IMR-90 (cell line): ENCODE data around the gene RPTOR. TPM values are rescaled to one million over a fixed set of nuclear protein-coding genes. Genes with fewer than 3 reads are reported as not detected.

Experiments used
- ATAC-seq: fragments of 200-7000 bp; cut with Tn5 transposase; 2 replicates; pipeline ENCODE4 v1.9.1; 2020; ENCODE audit warnings: low read depth, mild to moderate bottlenecking, moderate library complexity
- BruUV-seq: library from RNA; stranded (reverse); fragments of 400-500 nt; replicated peaks from 2 replicates; lab custom pipeline; 2021; lab: Mats Ljungman, UMichigan
- CTCF ChIA-PET: fragments of 300-600 bp; formaldehyde crosslinking; extraction: SDS; loops from one replicate; lab custom pipeline; 2021; ENCODE audit warnings: antibody characterized with exemption; lab: Yijun Ruan, JAX
- POLR2A ChIA-PET: fragments of 300-600 bp; sonication (Branson Sonifier 250); formaldehyde crosslinking; loops from one replicate; lab custom pipeline; 2022; ENCODE audit warnings: antibody characterized with exemption; ENCODE audit not compliant: unreplicated experiment; lab: Charles Lee
- DNase-seq: peaks from one replicate; pipeline ENCODE4 v3.0.0; 2013
- H2AFZ ChIP-seq: replicated peaks from 2 replicates; pipeline ENCODE3; 2013; ENCODE audit warnings: low read length, mild to moderate bottlenecking; ENCODE audit not compliant: poor library complexity
- H2AK5ac ChIP-seq: 2 replicates; pipeline ENCODE4 v1.6.1; 2013; ENCODE audit warnings: low read depth, low read length, inconsistent platforms
- H2AK9ac ChIP-seq: replicated peaks from 2 replicates; pipeline ENCODE3; 2013; ENCODE audit warnings: mild to moderate bottlenecking, low read depth, low read length, moderate library complexity; ENCODE audit not compliant: poor library complexity
- H2BK120ac ChIP-seq: 2 replicates; pipeline ENCODE4 v1.6.1; 2013; ENCODE audit warnings: low read depth, low read length, inconsistent platforms
- H2BK15ac ChIP-seq: 3 replicates; pipeline ENCODE4 v1.6.1; 2013; ENCODE audit warnings: low read depth, low read length, inconsistent platforms
- H2BK20ac ChIP-seq: 2 replicates; pipeline ENCODE4 v1.6.1; 2013; ENCODE audit warnings: low read depth, mild to moderate bottlenecking, inconsistent platforms, low read length, moderate library complexity
- H2BK5ac ChIP-seq: 2 replicates; pipeline ENCODE4 v1.6.1; 2013; ENCODE audit warnings: mild to moderate bottlenecking, low read depth, low read length, inconsistent platforms; ENCODE audit not compliant: poor library complexity, severe bottlenecking
- H3K14ac ChIP-seq: replicated peaks from 2 replicates; pipeline ENCODE4 v1.6.1; 2013; ENCODE audit warnings: low read depth, low read length, inconsistent platforms
- H3K18ac ChIP-seq: 2 replicates; pipeline ENCODE4 v1.6.1; 2013; ENCODE audit warnings: low read depth, low read length, control low read depth
- H3K23ac ChIP-seq: 2 replicates; pipeline ENCODE4 v1.6.1; 2013; ENCODE audit warnings: low read depth, low read length, inconsistent platforms
- H3K27ac ChIP-seq: 2 replicates; pipeline ENCODE4 v1.5.1; 2013; ENCODE audit warnings: mild to moderate bottlenecking, control low read depth, low read length; ENCODE audit not compliant: insufficient read depth
- H3K27me3 ChIP-seq: 2 replicates; pipeline ENCODE4 v1.6.1; 2013; ENCODE audit warnings: low read length; ENCODE audit not compliant: control insufficient read depth, insufficient read depth
- H3K36me3 ChIP-seq: 2 replicates; pipeline ENCODE4 v1.6.1; 2013; ENCODE audit warnings: low read length, mixed read lengths; ENCODE audit not compliant: control insufficient read depth, insufficient read depth
- H3K4ac ChIP-seq: 2 replicates; pipeline ENCODE4 v1.6.1; 2013; ENCODE audit warnings: low read depth, low read length, inconsistent platforms
- H3K4me1 ChIP-seq: 2 replicates; pipeline ENCODE4 v1.6.1; 2013; ENCODE audit warnings: low read length, mixed read lengths; ENCODE audit not compliant: control insufficient read depth, insufficient read depth
- H3K4me2 ChIP-seq: 2 replicates; pipeline ENCODE4 v1.6.1; 2013; ENCODE audit warnings: low read depth, mild to moderate bottlenecking, control low read depth, low read length, moderate library complexity
- H3K4me3 ChIP-seq: 2 replicates; pipeline ENCODE4 v1.5.1; 2013; ENCODE audit warnings: low read depth, mild to moderate bottlenecking, control low read depth, low read length, moderate library complexity; ENCODE audit not compliant: insufficient read depth
- H3K56ac ChIP-seq: 2 replicates; pipeline ENCODE4 v1.6.1; 2013; ENCODE audit warnings: low read length, inconsistent platforms; ENCODE audit not compliant: insufficient read depth; ENCODE audit errors: extremely low read depth
- H3K79me1 ChIP-seq, 2 experiments: 2 replicates each; pipeline ENCODE4 v1.6.1; 2013; ENCODE audit warnings: low read length in 2 of 2, inconsistent platforms in 1 of 2, low read depth in 1 of 2
- H3K9ac ChIP-seq: 2 replicates; pipeline ENCODE4 v1.6.1; 2013; ENCODE audit warnings: low read depth, low read length, control low read depth
- H3K9me1 ChIP-seq: 2 replicates; pipeline ENCODE4 v1.6.1; 2013; ENCODE audit warnings: low read length, inconsistent platforms; ENCODE audit not compliant: insufficient read depth
- H3K9me3 ChIP-seq: 2 replicates; pipeline ENCODE4 v1.6.1; 2013; ENCODE audit warnings: low read length; ENCODE audit not compliant: control insufficient read depth, insufficient read depth
- H4K20me1 ChIP-seq: 2 replicates; pipeline ENCODE4 v1.6.1; 2013; ENCODE audit warnings: low read length, inconsistent platforms; ENCODE audit not compliant: insufficient read depth
- H4K5ac ChIP-seq: 2 replicates; pipeline ENCODE4 v1.6.1; 2013; ENCODE audit warnings: mild to moderate bottlenecking, low read depth, low read length, control low read depth
- H4K8ac ChIP-seq, 2 experiments: 2 replicates each; pipeline ENCODE4 v1.6.1; 2013; ENCODE audit warnings: low read depth in 2 of 2, low read length in 2 of 2, control low read depth in 1 of 2, inconsistent platforms in 1 of 2
- H4K91ac ChIP-seq: 2 replicates; pipeline ENCODE4 v1.6.1; 2013; ENCODE audit warnings: low read depth, low read length, inconsistent platforms; ENCODE audit not compliant: insufficient read depth
- BHLHE40 ChIP-seq: fragments of 150-350 bp; IDR thresholded peaks from 2 replicates; pipeline ENCODE4 v1.6.1; 2016; ENCODE audit warnings: mild to moderate bottlenecking, low read depth, low read length
- CEBPB ChIP-seq: IDR thresholded peaks from 2 replicates; pipeline ENCODE4 v1.6.1; 2012; ENCODE audit warnings: low read depth, low read length, improper control_type of control experiment
- CHD1 ChIP-seq: IDR thresholded peaks from 2 replicates; pipeline ENCODE4 v1.6.1; 2012; ENCODE audit warnings: low read depth, low read length, improper control_type of control experiment
- CTCF ChIP-seq: conservative IDR thresholded peaks from 2 replicates; pipeline ENCODE4 v1.5.1; 2012; ENCODE audit warnings: mild to moderate bottlenecking, low read depth, low read length, improper control_type of control experiment
- ELK1 ChIP-seq: fragments of 150-350 bp; IDR thresholded peaks from 2 replicates; pipeline ENCODE4 v1.6.1; 2016; ENCODE audit warnings: low read depth, mild to moderate bottlenecking, low read length, moderate library complexity, borderline replicate concordance
- FOS ChIP-seq: fragments of 150-350 bp; IDR thresholded peaks from 2 replicates; pipeline ENCODE4 v1.6.1; 2016; ENCODE audit warnings: low read depth, low read length
- MAFK ChIP-seq: IDR thresholded peaks from 2 replicates; pipeline ENCODE4 v1.6.1; 2012; ENCODE audit warnings: low read depth, low read length, improper control_type of control experiment
- MAZ ChIP-seq: IDR thresholded peaks from 2 replicates; pipeline ENCODE4 v1.6.1; 2012; ENCODE audit warnings: low read depth, mild to moderate bottlenecking, low read length, improper control_type of control experiment, moderate library complexity, borderline replicate concordance
- MXI1 ChIP-seq: IDR thresholded peaks from 2 replicates; pipeline ENCODE4 v1.6.1; 2012; ENCODE audit warnings: low read depth, mild to moderate bottlenecking, low read length, moderate library complexity, borderline replicate concordance
- NFE2L2 ChIP-seq: fragments of 150-350 bp; IDR thresholded peaks from 2 replicates; pipeline ENCODE4 v1.6.1; 2016; ENCODE audit warnings: low read depth, mild to moderate bottlenecking, low read length
- POLR2A ChIP-seq: IDR thresholded peaks from 2 replicates; pipeline ENCODE4 v1.6.1; 2012; ENCODE audit warnings: mild to moderate bottlenecking, low read depth, low read length
- RAD21 ChIP-seq: IDR thresholded peaks from 2 replicates; pipeline ENCODE4 v1.6.1; 2012; ENCODE audit warnings: low read length, improper control_type of control experiment
- RCOR1 ChIP-seq: IDR thresholded peaks from 2 replicates; pipeline ENCODE4 v1.6.1; 2012; ENCODE audit warnings: mild to moderate bottlenecking, low read length, improper control_type of control experiment; ENCODE audit not compliant: insufficient replicate concordance
- RFX5 ChIP-seq: IDR thresholded peaks from 2 replicates; pipeline ENCODE4 v1.8.0; 2012; ENCODE audit warnings: low read depth, mild to moderate bottlenecking, low read length, moderate library complexity
- SMC3 ChIP-seq: fragments of 150-350 bp; IDR thresholded peaks from 2 replicates; pipeline ENCODE4 v1.6.1; 2016; ENCODE audit warnings: low read depth, mild to moderate bottlenecking, antibody characterized with exemption, low read length, moderate library complexity
- USF2 ChIP-seq: fragments of 150-350 bp; IDR thresholded peaks from 2 replicates; pipeline ENCODE4 v1.6.1; 2017; ENCODE audit warnings: mild to moderate bottlenecking, antibody characterized with exemption, low read length, low read depth
- WGBS, 2 experiments: methylation state at CpG; one replicate each; pipeline versions ENCODE4 v1.1.5 to v1.1.7; 2013; ENCODE audit warnings: missing lambda C conversion rate in 2 of 2; ENCODE audit not compliant: insufficient read length in 1 of 2; ENCODE audit errors: extremely low coverage in 2 of 2; 5-methylcytosine and 5-hydroxymethylcytosine counted together
- dilution Hi-C: fragments of 300-500 bp; cut with HindIII; formaldehyde crosslinking; loops from one replicate; pipeline ENCODE4 v1.14.3; 2018; ENCODE audit warnings: low sequenced_read_pairs; ENCODE audit not compliant: unreplicated experiment
- in situ Hi-C: fragments of 300-500 bp; cut with MboI; formaldehyde crosslinking; loops from 3 replicates; pipeline ENCODE4 v1.14.3; 2019; ENCODE audit warnings: low sequenced_read_pairs, inconsistent platforms, mixed read lengths
- intact Hi-C: fragments of 100-400 bp; cut with micrococcal nuclease; formaldehyde crosslinking; loops from 2 replicates; pipeline ENCODE4 v1.10.0; 2022
- polyA plus RNA-seq, 3 experiments: library from polyadenylated mRNA; depleted of rRNA; stranded (reverse); fragments of >200 nt; gene quantifications; 2 replicates each; pipeline ENCODE4 v1.2.3, GENCODE V29; 2012; ENCODE audit warnings: low replicate concordance in 1 of 3
- total RNA-seq: library from RNA; depleted of rRNA; stranded (reverse); fragments of >200 nt; gene quantifications from 2 replicates; pipeline ENCODE4 v1.2.3, GENCODE V29; 2012

The RPTOR gene
- total and polyA plus RNA-seq, 2 of the 4 experiments (the other 2 are of a cell fraction), result 10.8 to 14.7 TPM

GRCh38 chr17:80704894-80705293 is 160.3 kb downstream of the RPTOR start:
- Histone ChIP-seq H3K4me3 (no peak overlapping the region), H4K20me1 (no peaks in the 10 kb centered on the region; the same call in 1 of the 2 replicates), H2BK20ac (peak overlapping the region; percentile 32; the same call in 1 of the 2 replicates), H3K9me1 (peaks cover 13% of the 10 kb centered on the region), H3K18ac (peak overlapping the region; percentile 93), H3K4me1 (peaks cover 20% of the 10 kb centered on the region), H2AK5ac (peak overlapping the region; percentile 76), H3K36me3 (peaks cover 16% of the 10 kb centered on the region; the same call in 1 of the 2 replicates), H3K9me3 (no peaks in the 10 kb centered on the region), H3K56ac (no peak overlapping the region; the same call in 1 of the 2 replicates), H3K27me3 (no peaks in the 10 kb centered on the region), H4K91ac (peak overlapping the region; percentile 68), H3K14ac (peak overlapping the region; percentile 56), H4K8ac (peak overlapping the region in 1 of 2 experiments; percentile 71; a peak in 2 of 4 replicates), H4K5ac (peak overlapping the region; percentile 92), H2BK5ac (peak overlapping the region; percentile 82), H2AFZ (no peak overlapping the region), H3K4ac (peak overlapping the region; percentile 67), H3K23ac (peak overlapping the region; percentile 7; the same call in 1 of the 2 replicates), H2BK120ac (peak overlapping the region; percentile 28; the same call in 1 of the 2 replicates), H3K79me1 (peaks cover 37 to 76% of the 10 kb centered on the region in 2 experiments), H3K9ac (peak overlapping the region; percentile 43; the same call in 1 of the 2 replicates), H3K4me2 (peak overlapping the region; percentile 34), H2BK15ac (peak overlapping the region; percentile 4; the same call in 1 of the 3 replicates), H3K27ac (peak overlapping the region; percentile 67), H2AK9ac (no peak overlapping the region)
- ATAC-seq (no peak), DNase-seq (no peak)
- CTCF ChIA-PET, result no interaction called here
- in situ Hi-C loops (no loop called here), intact Hi-C loops (no loop called here), dilution Hi-C loops (no loop called here)
- no TSS peak for BruUV-seq
- POLR2A ChIA-PET, result no interaction called here
- WGBS, 2 experiments, result 97% methylated on average over 5 of the region's 13 CpGs; no CpG with 5 or more reads in 1 of the 2 experiments
- TF ChIP-seq MAFK (no peak), CTCF (no peak), CHD1 (no peak), MAZ (no peak), NFE2L2 (no peak), SMC3 (no peak), MXI1 (no peak), POLR2A (no peak), RFX5 (no peak), RAD21 (no peak), FOS (no peak), USF2 (no peak), CEBPB (no peak), BHLHE40 (no peak), RCOR1 (no peak), ELK1 (no peak)
